ENCODE data around the gene ASB1.

The ASB1 gene

GRCh38 chr2:238418196-238418998, 8.3 kb upstream of the ASB1 start:
- Histone ChIP-seq H2AFZ (ENCODE audit: low read length) (no peak overlapping the region), H3K79me2 (ENCODE audit: insufficient read depth, low read length) (no peaks in the 10 kb centered on the region), H3K4me3 (ENCODE audit: low read depth, low read length, poor library complexity, severe bottlenecking) (no peak overlapping the region), H3K36me3 (ENCODE audit: insufficient read depth, low read length) (no peaks in the 10 kb centered on the region), H3K9me3 (ENCODE audit: low read length) (peaks cover 16% of the 10 kb centered on the region; the same call in 1 of the 2 replicates), H3K4me2 (ENCODE audit: low read length) (no peak overlapping the region), H3K9ac (ENCODE audit: low read length) (no peak overlapping the region), H3F3A (ENCODE audit: insufficient read depth, low read length) (no peaks in the 10 kb centered on the region), H3K27ac (ENCODE audit: low read depth, low read length, poor library complexity, severe bottlenecking) (no peak overlapping the region), H3K27me3 (ENCODE audit: insufficient read depth, low read length) (0 out of 2 replicates have a peak, but pooled peaks cover 7% of the 10 kb centered on the region), H4K20me1 (ENCODE audit: insufficient read depth, low read length) (no peaks in the 10 kb centered on the region), H3K9me2 (ENCODE audit: low read depth, low read length) (no peaks in the 10 kb centered on the region), H3K4me1 (ENCODE audit: insufficient read depth, low read length, severe bottlenecking) (no peaks in the 10 kb centered on the region)
- TF ChIP-seq EZH2 (IDR thresholded peaks at IDR 0.05; ENCODE audit: borderline replicate concordance, low read length), result no peak

DNA sequence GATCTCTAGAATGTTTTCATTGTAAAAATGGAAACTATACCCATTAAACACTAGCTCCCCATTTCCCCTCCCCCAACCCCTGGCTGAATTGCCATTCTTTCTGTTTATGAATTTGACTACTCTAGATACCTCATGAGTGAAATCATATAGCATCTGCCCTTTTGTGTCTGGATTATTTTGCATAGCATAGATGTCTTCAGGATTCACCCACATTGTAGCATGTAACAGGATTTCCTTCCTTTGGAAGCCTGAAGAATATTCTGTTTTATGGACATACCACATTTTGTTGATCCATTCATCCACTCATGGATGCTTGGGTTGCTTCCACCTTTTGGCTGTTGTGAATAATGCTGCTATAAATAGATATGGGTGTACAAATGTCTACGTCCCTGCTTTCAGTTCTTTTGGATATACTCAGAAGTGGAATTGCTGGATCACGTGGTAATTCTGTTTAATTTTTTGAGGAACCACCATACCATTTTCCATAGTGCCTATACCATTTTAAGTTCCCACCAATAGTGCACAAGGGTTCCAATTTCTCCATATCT, 7.7 kb upstream of the ASB1 start:
- H3K9ac ChIP-seq (ENCODE audit: low read length), result no peak overlapping the region
- no peaks in the 10 kb centered on the region for H3K4me1 ChIP-seq (ENCODE audit: insufficient read depth, low read length, severe bottlenecking)
- H4K20me1 ChIP-seq (ENCODE audit: insufficient read depth, low read length), result no peaks in the 10 kb centered on the region
- peaks cover 16% of the 10 kb centered on the region; the same call in 1 of the 2 replicates for H3K9me3 ChIP-seq (ENCODE audit: low read length)
- TF ChIP-seq EZH2 (IDR thresholded peaks at IDR 0.05; ENCODE audit: borderline replicate concordance, low read length), result no peak
- TF ChIP-seq, protein P1, sequence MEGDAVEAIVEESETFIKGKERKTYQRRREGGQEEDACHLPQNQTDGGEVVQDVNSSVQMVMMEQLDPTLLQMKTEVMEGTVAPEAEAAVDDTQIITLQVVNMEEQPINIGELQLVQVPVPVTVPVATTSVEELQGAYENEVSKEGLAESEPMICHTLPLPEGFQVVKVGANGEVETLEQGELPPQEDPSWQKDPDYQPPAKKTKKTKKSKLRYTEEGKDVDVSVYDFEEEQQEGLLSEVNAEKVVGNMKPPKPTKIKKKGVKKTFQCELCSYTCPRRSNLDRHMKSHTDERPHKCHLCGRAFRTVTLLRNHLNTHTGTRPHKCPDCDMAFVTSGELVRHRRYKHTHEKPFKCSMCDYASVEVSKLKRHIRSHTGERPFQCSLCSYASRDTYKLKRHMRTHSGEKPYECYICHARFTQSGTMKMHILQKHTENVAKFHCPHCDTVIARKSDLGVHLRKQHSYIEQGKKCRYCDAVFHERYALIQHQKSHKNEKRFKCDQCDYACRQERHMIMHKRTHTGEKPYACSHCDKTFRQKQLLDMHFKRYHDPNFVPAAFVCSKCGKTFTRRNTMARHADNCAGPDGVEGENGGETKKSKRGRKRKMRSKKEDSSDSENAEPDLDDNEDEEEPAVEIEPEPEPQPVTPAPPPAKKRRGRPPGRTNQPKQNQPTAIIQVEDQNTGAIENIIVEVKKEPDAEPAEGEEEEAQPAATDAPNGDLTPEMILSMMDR (IDR thresholded peaks at IDR 0.05; ENCODE audit: low read length), result no peak
- H3K4me2 ChIP-seq (ENCODE audit: low read length), result no peak overlapping the region
- H2AFZ ChIP-seq (ENCODE audit: low read length), result no peak overlapping the region
- no peaks in the 10 kb centered on the region for H3F3A ChIP-seq (ENCODE audit: insufficient read depth, low read length)
- H3K27me3 ChIP-seq (ENCODE audit: insufficient read depth, low read length), result 0 out of 2 replicates have a peak, but pooled peaks cover 7% of the 10 kb centered on the region
- no peaks in the 10 kb centered on the region for H3K36me3 ChIP-seq (ENCODE audit: insufficient read depth, low read length)
- no peaks in the 10 kb centered on the region for H3K79me2 ChIP-seq (ENCODE audit: insufficient read depth, low read length)
- H3K27ac ChIP-seq (ENCODE audit: low read depth, low read length, poor library complexity, severe bottlenecking), result no peak overlapping the region
- no peaks in the 10 kb centered on the region for H3K9me2 ChIP-seq (ENCODE audit: low read depth, low read length)
- H3K4me3 ChIP-seq (ENCODE audit: low read depth, low read length, poor library complexity, severe bottlenecking), result no peak overlapping the region

GRCh38 chr2:238420442-238420841, 6.3 kb upstream of the ASB1 start:
- H3K9ac ChIP-seq (ENCODE audit: low read length), result no peak overlapping the region
- no peak overlapping the region for H3K27ac ChIP-seq (ENCODE audit: low read depth, low read length, poor library complexity, severe bottlenecking)
- H3F3A ChIP-seq (ENCODE audit: insufficient read depth, low read length), result no peaks in the 10 kb centered on the region
- H2AFZ ChIP-seq (ENCODE audit: low read length), result no peak overlapping the region
- no peaks in the 10 kb centered on the region for H4K20me1 ChIP-seq (ENCODE audit: insufficient read depth, low read length)
- H3K4me3 ChIP-seq (ENCODE audit: low read depth, low read length, poor library complexity, severe bottlenecking), result no peak overlapping the region
- H3K4me1 ChIP-seq (ENCODE audit: insufficient read depth, low read length, severe bottlenecking), result peaks cover 3% of the 10 kb centered on the region
- no peak overlapping the region for H3K4me2 ChIP-seq (ENCODE audit: low read length)
- H3K36me3 ChIP-seq (ENCODE audit: insufficient read depth, low read length), result no peaks in the 10 kb centered on the region
- TF ChIP-seq, protein P1 (IDR thresholded peaks at IDR 0.05; ENCODE audit: low read length), result no peak
- TF ChIP-seq EZH2 (IDR thresholded peaks at IDR 0.05; ENCODE audit: borderline replicate concordance, low read length), result no peak
- H3K79me2 ChIP-seq (ENCODE audit: insufficient read depth, low read length), result no peaks in the 10 kb centered on the region
- H3K9me3 ChIP-seq (ENCODE audit: low read length), result peaks cover 11% of the 10 kb centered on the region; the same call in 1 of the 2 replicates
- no peaks in the 10 kb centered on the region for H3K9me2 ChIP-seq (ENCODE audit: low read depth, low read length)
- H3K27me3 ChIP-seq (ENCODE audit: insufficient read depth, low read length), result 0 out of 2 replicates have a peak, but pooled peaks cover 7% of the 10 kb centered on the region

All from OCI-LY1 (cell line).